ENCODE data around the gene PPM1B. TPM values are rescaled to one million over a fixed set of nuclear protein-coding genes. Genes with fewer than 3 reads are reported as not detected.

PPM1B gene
- total and polyA plus RNA-seq, 2 of the 8 experiments (the other 6 are each of a cell fraction or from before 2014, with no cell fraction given): 43.6 to 126 TPM

- TF ChIP-seq CHD7 (IDR thresholded peaks at IDR 0.05; ENCODE audit: insufficient replicate concordance, low read length) (no peak), CTCF (IDR thresholded peaks at IDR 0.05; ENCODE audit: control extremely low read depth in 1 of 3, insufficient read depth in 1 of 3, low read depth in 1 of 3, low read length in 3 of 3) (no peak), SUZ12 (IDR thresholded peaks at IDR 0.05; ENCODE audit: low read length) (no peak)
Observed at GRCh38 chr2:44155666-44156446, 12.8 kb upstream of the PPM1B start (continued).
